ENCODE data around the gene COX6A1. TPM values are rescaled to one million over a fixed set of nuclear protein-coding genes. Genes with fewer than 3 reads are reported as not detected.

The COX6A1 gene
- total and polyA plus RNA-seq, 5 donors from 2014 or later: 169 to 1,218 (median 978) TPM

DNA sequence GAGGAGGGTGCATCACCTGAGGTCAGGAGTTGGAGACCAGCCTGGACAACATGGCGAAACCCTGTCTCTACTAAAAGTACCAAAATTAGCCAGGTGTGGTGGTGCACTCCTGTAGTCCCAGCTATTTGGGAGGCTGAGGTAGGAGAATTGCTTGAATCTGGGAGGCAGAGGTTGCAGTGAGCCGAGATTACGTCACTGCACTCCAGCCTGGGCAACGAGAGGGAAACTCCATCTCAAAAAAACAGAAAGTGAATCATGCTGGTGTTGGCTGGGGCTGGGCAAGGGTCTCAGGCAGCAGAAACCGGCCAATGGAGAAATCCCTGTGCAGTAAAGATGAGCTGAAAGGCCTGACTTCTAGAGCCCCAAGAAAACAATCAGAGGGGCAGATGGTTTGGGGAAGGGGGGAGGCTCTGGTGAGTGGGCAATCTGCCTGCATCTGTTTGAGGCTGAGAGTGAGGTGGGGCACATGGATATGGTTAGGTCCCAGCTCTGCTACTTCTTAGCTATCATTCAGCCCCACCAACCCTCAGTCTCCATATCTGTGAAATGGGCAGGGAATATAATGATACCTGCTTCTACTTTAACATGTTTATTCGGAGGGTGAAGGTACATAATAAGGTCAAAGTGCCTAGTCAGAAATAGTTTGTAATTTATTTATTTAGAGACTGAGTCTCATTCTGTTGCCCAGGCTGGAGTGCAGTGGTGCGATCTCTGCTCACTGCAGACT lies 21.3 kb upstream of the COX6A1 start:
- Mint-ChIP-seq H3K4me1 (no peaks in the 10 kb centered on the region), H3K4me3 (no peak overlapping the region), H3K9me3 (no peaks in the 10 kb centered on the region), H3K27me3 (peaks cover 18% of the 10 kb centered on the region), H3K27ac (no peak overlapping the region), H3K36me3 (no peaks in the 10 kb centered on the region)
- ATAC-seq (ENCODE audit: low read depth in 2 of 2): no peak
- Histone ChIP-seq H3K36me3 (ENCODE audit: control insufficient read depth, insufficient read depth, low read length) (no peaks in the 10 kb centered on the region), H3K4me3 (ENCODE audit: low read depth, low read length) (no peak overlapping the region), H3K9me3 (ENCODE audit: control insufficient read depth in 2 of 2, low read length in 2 of 2) (no peaks in the 10 kb centered on the region), H3K27me3 (ENCODE audit: control insufficient read depth, insufficient read depth, low read length) (no peaks in the 10 kb centered on the region), H3K27ac (ENCODE audit: insufficient read depth, low read length, poor library complexity, severe bottlenecking) (no peak overlapping the region), H3K4me1 (ENCODE audit: control insufficient read depth, insufficient read depth, low read length, poor library complexity, severe bottlenecking) (no peaks in the 10 kb centered on the region)
- no peak for DNase-seq

DNA sequence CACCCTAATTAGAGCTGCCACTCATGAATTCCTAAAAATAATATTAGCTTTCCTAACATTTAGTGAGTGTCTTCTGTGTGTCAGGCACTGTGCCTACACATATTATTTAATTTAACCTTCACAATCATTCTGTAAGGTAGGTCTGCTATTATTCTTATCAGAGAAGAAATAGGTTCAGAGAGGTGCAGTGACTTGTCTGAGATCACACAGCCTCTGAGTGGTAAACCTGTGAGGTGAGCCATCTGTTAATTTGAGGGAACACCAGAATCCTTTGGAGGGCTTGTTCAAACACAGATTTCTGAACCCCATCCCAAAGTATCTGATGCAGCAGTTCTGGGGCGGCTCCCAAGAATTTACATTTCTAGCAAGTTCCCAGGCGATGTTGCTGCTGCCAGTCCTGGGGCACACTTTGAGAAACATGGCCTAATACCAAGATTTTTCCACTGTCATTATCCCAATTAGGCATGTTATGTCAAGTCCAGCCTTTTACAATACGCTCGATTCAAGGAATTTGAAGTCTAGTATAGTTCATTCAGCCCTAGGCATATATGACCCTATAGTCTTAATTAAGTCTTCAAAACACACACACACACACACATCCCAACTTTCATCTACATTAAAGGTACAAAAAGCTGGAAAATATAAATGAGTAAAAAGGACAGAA lies 19.9 kb upstream of the COX6A1 start:
- no peaks in the 10 kb centered on the region for H3K9me3 Mint-ChIP-seq
- Histone ChIP-seq H3K4me3 (ENCODE audit: low read depth, low read length) (no peak overlapping the region), H3K9me3 (ENCODE audit: control insufficient read depth in 2 of 2, low read length in 2 of 2) (no peaks in the 10 kb centered on the region), H3K36me3 (ENCODE audit: control insufficient read depth, insufficient read depth, low read length) (no peaks in the 10 kb centered on the region), H3K4me1 (ENCODE audit: control insufficient read depth, insufficient read depth, low read length, poor library complexity, severe bottlenecking) (no peaks in the 10 kb centered on the region), H3K27ac (ENCODE audit: insufficient read depth, low read length, poor library complexity, severe bottlenecking) (no peak overlapping the region), H3K27me3 (ENCODE audit: control insufficient read depth, insufficient read depth, low read length) (no peaks in the 10 kb centered on the region)
- no peak overlapping the region for H3K27ac Mint-ChIP-seq
- ATAC-seq (ENCODE audit: low read depth in 2 of 2) (no peak), DNase-seq (no peak)
- no peaks in the 10 kb centered on the region for H3K36me3 Mint-ChIP-seq
- H3K4me3 Mint-ChIP-seq: no peak overlapping the region
- H3K27me3 Mint-ChIP-seq: peaks cover 15% of the 10 kb centered on the region
- no peaks in the 10 kb centered on the region for H3K4me1 Mint-ChIP-seq

DNA sequence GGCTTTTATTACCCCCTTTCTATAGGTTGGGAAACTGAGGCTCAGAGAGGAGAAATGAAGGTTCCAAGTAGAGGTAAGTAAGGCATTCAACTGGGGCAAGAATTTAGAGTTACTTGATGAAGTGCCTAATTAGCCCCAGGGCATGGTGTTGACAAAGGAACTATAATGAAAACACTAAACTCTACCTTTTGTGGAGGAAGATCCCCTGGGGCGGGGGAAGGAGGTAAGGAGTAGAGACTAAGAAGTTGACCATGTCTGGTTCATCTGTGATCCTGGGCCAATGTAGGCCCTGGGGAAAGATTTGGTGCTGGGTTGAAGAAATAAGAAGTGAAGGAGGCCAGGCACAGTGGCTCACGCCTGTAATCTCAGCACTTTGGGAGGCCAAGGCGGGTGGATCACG lies 16.2 kb upstream of the COX6A1 start:
- H3K36me3 Mint-ChIP-seq: no peaks in the 10 kb centered on the region
- no peaks in the 10 kb centered on the region for H3K36me3 ChIP-seq (ENCODE audit: control insufficient read depth, insufficient read depth, low read length)
- H3K4me1 Mint-ChIP-seq: peaks cover 0 to 2% (median 0%) of the 10 kb centered on the region in 4 donors
- H3K27me3 Mint-ChIP-seq: peaks cover 10% of the 10 kb centered on the region
- no peaks in the 10 kb centered on the region for H3K4me1 ChIP-seq (ENCODE audit: control insufficient read depth, insufficient read depth, low read length, poor library complexity, severe bottlenecking)
- H3K27ac ChIP-seq (ENCODE audit: insufficient read depth, low read length, poor library complexity, severe bottlenecking): no peak overlapping the region
- H3K27ac Mint-ChIP-seq: no peak overlapping the region
- DNase-seq: no peak
- no peak overlapping the region for H3K4me3 Mint-ChIP-seq
- H3K4me3 ChIP-seq (ENCODE audit: low read depth, low read length): no peak overlapping the region
- H3K9me3 Mint-ChIP-seq: no peaks in the 10 kb centered on the region
- no peaks in the 10 kb centered on the region for H3K9me3 ChIP-seq (ENCODE audit: control insufficient read depth in 2 of 2, low read length in 2 of 2)
- ATAC-seq (ENCODE audit: low read depth in 2 of 2): no peak
- no peaks in the 10 kb centered on the region for H3K27me3 ChIP-seq (ENCODE audit: control insufficient read depth, insufficient read depth, low read length)

DNA sequence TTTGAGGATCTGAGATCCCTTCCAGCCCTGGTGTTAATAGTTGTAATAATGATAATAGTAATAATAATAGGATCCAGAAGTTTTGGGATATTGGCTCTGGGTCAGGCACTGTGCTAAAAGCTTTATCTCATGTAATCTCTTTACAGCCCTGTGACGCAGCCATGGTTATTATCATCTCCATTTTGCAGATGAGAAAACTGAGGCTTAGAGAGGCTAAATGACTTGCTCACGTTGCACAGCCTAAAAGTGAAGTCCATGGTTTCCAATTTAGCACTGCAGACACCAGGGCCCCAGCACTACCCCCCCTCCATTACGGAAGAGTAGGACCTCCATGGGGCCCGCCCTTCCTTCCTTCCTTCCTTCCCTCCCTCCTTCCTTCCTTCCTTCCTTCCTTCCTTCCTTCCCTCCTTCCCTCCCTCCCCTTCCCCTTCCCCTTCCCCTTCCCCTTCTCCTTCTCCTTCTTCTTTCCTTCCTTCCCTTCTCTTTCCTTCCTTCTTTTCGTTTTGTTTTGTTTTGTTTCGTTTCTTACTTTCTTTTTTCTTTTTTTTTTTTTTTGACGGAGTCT lies 14.9 kb upstream of the COX6A1 start:
- H3K27ac ChIP-seq (ENCODE audit: insufficient read depth, low read length, poor library complexity, severe bottlenecking): no peak overlapping the region
- peaks cover 0 to 2% (median 0%) of the 10 kb centered on the region in 4 donors for H3K4me1 Mint-ChIP-seq
- no peaks in the 10 kb centered on the region for H3K4me1 ChIP-seq (ENCODE audit: control insufficient read depth, insufficient read depth, low read length, poor library complexity, severe bottlenecking)
- peak overlapping the region in 1 of 3 donors; percentile 89 for H3K27ac Mint-ChIP-seq
- H3K36me3 Mint-ChIP-seq: no peaks in the 10 kb centered on the region
- no peaks in the 10 kb centered on the region for H3K9me3 Mint-ChIP-seq
- H3K27me3 Mint-ChIP-seq: peaks cover 19% of the 10 kb centered on the region
- H3K4me3 Mint-ChIP-seq: no peak overlapping the region
- H3K36me3 ChIP-seq (ENCODE audit: control insufficient read depth, insufficient read depth, low read length): no peaks in the 10 kb centered on the region
- no peak for DNase-seq
- no peak for ATAC-seq (ENCODE audit: low read depth in 2 of 2)
- H3K27me3 ChIP-seq (ENCODE audit: control insufficient read depth, insufficient read depth, low read length): no peaks in the 10 kb centered on the region
- no peak overlapping the region for H3K4me3 ChIP-seq (ENCODE audit: low read depth, low read length)
- H3K9me3 ChIP-seq (ENCODE audit: control insufficient read depth in 2 of 2, low read length in 2 of 2): no peaks in the 10 kb centered on the region

DNA sequence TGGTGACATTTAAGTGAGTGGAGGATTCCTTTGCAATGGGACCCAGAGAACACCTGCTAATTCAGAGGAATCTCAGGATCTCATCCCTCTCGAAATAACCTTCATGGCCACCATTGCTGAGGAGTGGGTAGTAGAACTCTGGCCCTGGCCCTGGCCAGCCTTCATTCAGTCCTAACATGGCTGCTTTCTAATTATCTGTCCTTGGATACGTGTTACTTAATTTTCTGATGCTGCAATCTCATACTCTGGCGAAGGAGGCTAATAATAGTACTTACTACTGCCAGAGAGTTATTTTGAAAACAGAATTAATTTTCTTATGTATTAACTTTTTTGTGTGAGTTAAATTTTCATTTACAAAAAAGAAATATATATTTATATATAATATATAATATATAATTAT lies 12.1 kb upstream of the COX6A1 start:
- Histone ChIP-seq H3K4me1 (ENCODE audit: control insufficient read depth, insufficient read depth, low read length, poor library complexity, severe bottlenecking) (no peaks in the 10 kb centered on the region), H3K36me3 (ENCODE audit: control insufficient read depth, insufficient read depth, low read length) (no peaks in the 10 kb centered on the region), H3K27me3 (ENCODE audit: control insufficient read depth, insufficient read depth, low read length) (no peaks in the 10 kb centered on the region), H3K27ac (ENCODE audit: insufficient read depth, low read length, poor library complexity, severe bottlenecking) (no peak overlapping the region), H3K4me3 (ENCODE audit: low read depth, low read length) (no peak overlapping the region), H3K9me3 (ENCODE audit: control insufficient read depth in 2 of 2, low read length in 2 of 2) (no peaks in the 10 kb centered on the region)
- peaks cover 26% of the 10 kb centered on the region for H3K27me3 Mint-ChIP-seq
- no peak overlapping the region for H3K4me3 Mint-ChIP-seq
- H3K27ac Mint-ChIP-seq: no peak overlapping the region
- no peak for ATAC-seq (ENCODE audit: low read depth in 2 of 2)
- H3K4me1 Mint-ChIP-seq: peaks cover 0 to 5% (median 4%) of the 10 kb centered on the region in 4 donors
- H3K36me3 Mint-ChIP-seq: no peaks in the 10 kb centered on the region
- no peak for DNase-seq
- no peaks in the 10 kb centered on the region for H3K9me3 Mint-ChIP-seq

DNA sequence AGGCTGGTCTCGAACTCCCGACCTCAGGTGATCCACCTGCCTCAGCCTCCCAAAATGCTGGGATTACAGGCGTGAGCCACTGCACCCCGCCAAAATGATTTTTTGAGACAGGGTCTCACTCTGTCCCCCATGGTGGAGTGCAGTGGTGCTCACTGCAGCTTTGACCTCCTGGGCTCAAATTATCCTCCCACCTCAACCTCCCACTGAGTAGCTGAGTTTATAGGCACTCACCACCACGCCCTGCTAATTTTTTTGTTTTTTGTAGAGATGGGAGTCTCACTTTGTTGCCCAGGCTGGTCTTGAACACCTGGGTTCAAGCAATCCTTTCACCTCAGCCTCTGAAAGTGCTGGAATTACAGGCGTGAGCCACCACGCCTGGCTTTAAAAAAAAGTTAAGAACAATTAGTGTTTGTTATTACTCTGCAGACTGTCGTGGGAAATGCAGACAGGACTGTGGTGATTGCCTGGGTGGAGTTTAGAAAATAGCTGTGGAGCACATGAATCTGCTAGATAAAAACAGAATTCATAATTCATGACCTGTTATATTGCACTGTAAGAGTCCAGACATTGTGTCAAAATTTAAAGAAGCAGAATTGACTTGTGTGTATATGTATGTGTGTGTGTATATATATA lies 9.2 kb upstream of the COX6A1 start:
- peaks cover 3% of the 10 kb centered on the region for H3K27me3 ChIP-seq (ENCODE audit: control insufficient read depth, insufficient read depth, low read length)
- H3K27me3 Mint-ChIP-seq: peaks cover 29% of the 10 kb centered on the region
- H3K4me3 ChIP-seq (ENCODE audit: low read depth, low read length): no peak overlapping the region
- H3K36me3 Mint-ChIP-seq: no peaks in the 10 kb centered on the region
- H3K4me1 Mint-ChIP-seq: peaks cover 0 to 5% (median 3%) of the 10 kb centered on the region in 4 donors
- no peaks in the 10 kb centered on the region for H3K4me1 ChIP-seq (ENCODE audit: control insufficient read depth, insufficient read depth, low read length, poor library complexity, severe bottlenecking)
- DNase-seq (no peak), ATAC-seq (ENCODE audit: low read depth in 2 of 2) (no peak)
- no peak overlapping the region for H3K27ac ChIP-seq (ENCODE audit: insufficient read depth, low read length, poor library complexity, severe bottlenecking)
- no peaks in the 10 kb centered on the region for H3K9me3 ChIP-seq (ENCODE audit: control insufficient read depth in 2 of 2, low read length in 2 of 2)
- no peak overlapping the region for H3K27ac Mint-ChIP-seq
- H3K9me3 Mint-ChIP-seq: no peaks in the 10 kb centered on the region
- H3K36me3 ChIP-seq (ENCODE audit: control insufficient read depth, insufficient read depth, low read length): no peaks in the 10 kb centered on the region
- H3K4me3 Mint-ChIP-seq: no peak overlapping the region

DNA sequence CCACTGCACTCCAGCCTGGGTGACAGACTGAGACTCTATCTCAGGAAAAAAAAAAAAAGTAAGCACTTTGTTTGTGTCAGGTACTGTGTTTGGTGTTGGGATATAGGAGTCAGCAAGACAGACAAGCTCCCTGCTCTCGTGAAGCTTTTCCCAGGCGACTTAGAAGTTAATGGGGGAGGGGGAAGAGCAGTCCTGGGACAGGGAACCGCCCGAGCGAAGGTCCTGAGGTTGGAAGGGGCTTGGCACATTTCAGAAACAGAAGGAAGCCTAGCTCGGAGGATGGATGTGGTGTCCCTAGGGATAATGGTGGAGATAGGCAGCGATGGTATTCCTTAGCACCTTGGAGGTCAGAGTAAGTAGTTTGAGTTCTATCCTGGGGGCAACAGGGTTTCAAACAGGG lies 8.5 kb upstream of the COX6A1 start:
- H3K27ac ChIP-seq (ENCODE audit: insufficient read depth, low read length, poor library complexity, severe bottlenecking): no peak overlapping the region
- H3K27me3 ChIP-seq (ENCODE audit: control insufficient read depth, insufficient read depth, low read length): peaks cover 3% of the 10 kb centered on the region
- H3K4me3 ChIP-seq (ENCODE audit: low read depth, low read length): no peak overlapping the region
- H3K27ac Mint-ChIP-seq: no peak overlapping the region
- ATAC-seq (ENCODE audit: low read depth in 2 of 2) (no peak), DNase-seq (no peak)
- H3K9me3 ChIP-seq (ENCODE audit: control insufficient read depth in 2 of 2, low read length in 2 of 2): no peaks in the 10 kb centered on the region
- no peaks in the 10 kb centered on the region for H3K36me3 Mint-ChIP-seq
- no peak overlapping the region for H3K4me3 Mint-ChIP-seq
- H3K27me3 Mint-ChIP-seq: peaks cover 29% of the 10 kb centered on the region
- no peaks in the 10 kb centered on the region for H3K9me3 Mint-ChIP-seq
- H3K4me1 Mint-ChIP-seq: peaks cover 0 to 5% (median 3%) of the 10 kb centered on the region in 4 donors
- H3K36me3 ChIP-seq (ENCODE audit: control insufficient read depth, insufficient read depth, low read length): no peaks in the 10 kb centered on the region
- H3K4me1 ChIP-seq (ENCODE audit: control insufficient read depth, insufficient read depth, low read length, poor library complexity, severe bottlenecking): no peaks in the 10 kb centered on the region

All from CD4-positive, CD25-positive, alpha-beta regulatory T cell (primary cell).